Breast epithelium (tissue), 4 donors: ENCODE results near the gene P3H1. TPM values are rescaled to one million over a fixed set of nuclear protein-coding genes. Genes with fewer than 3 reads are reported as not detected.
A peak's percentile ranks its signal among the peaks of the same experiment; 100 is the strongest.

ENCODE experiments used
- DNase-seq, 2 donors: peaks; one replicate each; pipeline ENCODE4 v3.0.0-alpha.2; 2019; ENCODE audit warnings: low spot score in 2 of 2
- H3K27ac ChIP-seq, 2 donors: fragments of 200-600 bp; sonication (generic) in 1 of 2; one replicate each; pipeline ENCODE4 v1.5.1; 2016 to 2019; ENCODE audit warnings: mild to moderate bottlenecking in 1 of 2
- H3K27me3 ChIP-seq, 2 donors: fragments of 200-600 bp; sonication (generic) in 1 of 2; one replicate each; pipeline versions ENCODE4 v1.5.1 to v1.6.0; 2017 to 2019; ENCODE audit warnings: control low read depth in 1 of 2, mild to moderate bottlenecking in 1 of 2
- H3K36me3 ChIP-seq: fragments of 200-600 bp; one replicate; pipeline ENCODE4 v1.5.1; 2019
- H3K4me1 ChIP-seq, 2 donors: fragments of 200-600 bp; sonication (generic); one replicate each; pipeline ENCODE4 v1.5.1; 2016 to 2019; ENCODE audit warnings: control low read depth in 1 of 2
- H3K4me3 ChIP-seq, 3 donors: fragments of 200-600 bp; sonication (generic); 1 replicate in 2 of 3; 2 replicates in 1 of 3; pipeline ENCODE4 v1.5.1; 2016 to 2019; ENCODE audit warnings: mild to moderate bottlenecking in 3 of 3, moderate library complexity in 2 of 3
- H3K9me3 ChIP-seq, 2 donors: fragments of 200-600 bp; sonication (generic) in 1 of 2; one replicate each; pipeline ENCODE4 v1.5.1; 2016 to 2019; ENCODE audit warnings: control low read depth in 1 of 2
- POLR2A ChIP-seq: fragments of 450-650 bp; IDR thresholded peaks from one replicate; pipeline ENCODE4 v1.6.1; 2016; ENCODE audit warnings: antibody characterized with exemption, mild to moderate bottlenecking, moderate library complexity
- POLR2AphosphoS5 ChIP-seq, 3 donors: sonication (generic); formaldehyde crosslinking; IDR thresholded peaks; one replicate each; pipeline ENCODE4 v1.6.1; 2017; ENCODE audit warnings: antibody characterized with exemption in 3 of 3
- intact Hi-C: fragments of 100-400 bp; cut with DNase I; formaldehyde crosslinking; loops from one replicate; pipeline ENCODE4 v1.15.1; 2023; ENCODE audit warnings: low total_unique reads
- total RNA-seq, 3 donors: library from RNA; depleted of rRNA; stranded (reverse); fragments of >200 nt; gene quantifications; one replicate each; pipeline ENCODE4 v1.1.0, GENCODE V29; 2016
- TF ChIP-seq, protein P1 (sequence below), 3 donors: fragments of 450-650 bp; IDR thresholded peaks; one replicate each; pipeline ENCODE4 v1.5.1; 2016 to 2017; ENCODE audit warnings: antibody characterized with exemption in 3 of 3, mild to moderate bottlenecking in 3 of 3, moderate library complexity in 3 of 3

Gene P3H1
- total RNA-seq, 3 donors from 2014 or later = 23.1 to 34.9 (median 34.4) TPM

GRCh38 chr1:42745851-42746250, 21.0 kb downstream of the P3H1 start:
- Histone ChIP-seq H3K4me1 (no peaks in the 10 kb centered on the region), H3K9me3 (no peaks in the 10 kb centered on the region), H3K36me3 (no peaks in the 10 kb centered on the region), H3K27ac (no peak overlapping the region), H3K27me3 (no peaks in the 10 kb centered on the region), H3K4me3 (no peak overlapping the region)
- intact Hi-C loops = no loop called here
- no peak for TF ChIP-seq POLR2AphosphoS5 (IDR thresholded peaks at IDR 0.05)
- TF ChIP-seq, protein P1, sequence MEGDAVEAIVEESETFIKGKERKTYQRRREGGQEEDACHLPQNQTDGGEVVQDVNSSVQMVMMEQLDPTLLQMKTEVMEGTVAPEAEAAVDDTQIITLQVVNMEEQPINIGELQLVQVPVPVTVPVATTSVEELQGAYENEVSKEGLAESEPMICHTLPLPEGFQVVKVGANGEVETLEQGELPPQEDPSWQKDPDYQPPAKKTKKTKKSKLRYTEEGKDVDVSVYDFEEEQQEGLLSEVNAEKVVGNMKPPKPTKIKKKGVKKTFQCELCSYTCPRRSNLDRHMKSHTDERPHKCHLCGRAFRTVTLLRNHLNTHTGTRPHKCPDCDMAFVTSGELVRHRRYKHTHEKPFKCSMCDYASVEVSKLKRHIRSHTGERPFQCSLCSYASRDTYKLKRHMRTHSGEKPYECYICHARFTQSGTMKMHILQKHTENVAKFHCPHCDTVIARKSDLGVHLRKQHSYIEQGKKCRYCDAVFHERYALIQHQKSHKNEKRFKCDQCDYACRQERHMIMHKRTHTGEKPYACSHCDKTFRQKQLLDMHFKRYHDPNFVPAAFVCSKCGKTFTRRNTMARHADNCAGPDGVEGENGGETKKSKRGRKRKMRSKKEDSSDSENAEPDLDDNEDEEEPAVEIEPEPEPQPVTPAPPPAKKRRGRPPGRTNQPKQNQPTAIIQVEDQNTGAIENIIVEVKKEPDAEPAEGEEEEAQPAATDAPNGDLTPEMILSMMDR (IDR thresholded peaks at IDR 0.05) = no peak
- no peak for TF ChIP-seq POLR2A
- DNase-seq = no peak

DNA sequence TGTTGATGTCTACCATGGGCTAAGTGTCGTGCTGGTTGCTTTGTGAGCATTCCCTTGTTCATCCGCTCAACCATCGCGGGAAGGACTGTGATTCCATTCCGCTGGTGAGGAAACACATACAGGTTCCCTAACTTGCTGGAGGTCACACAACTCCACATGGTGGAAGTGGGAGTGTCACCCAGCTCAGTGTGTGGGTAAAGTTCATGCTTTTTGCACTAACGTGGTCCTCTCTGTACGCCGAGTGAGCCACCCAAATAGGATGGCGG, 22.7 kb downstream of the P3H1 start:
- Histone ChIP-seq H3K4me1 (no peaks in the 10 kb centered on the region), H3K27ac (peak overlapping the region in 1 of 2 donors; percentile 31), H3K9me3 (no peaks in the 10 kb centered on the region), H3K27me3 (no peaks in the 10 kb centered on the region), H3K36me3 (no peaks in the 10 kb centered on the region), H3K4me3 (no peak overlapping the region)
- intact Hi-C loops = no loop called here
- DNase-seq = no peak
- TF ChIP-seq, protein P1 (IDR thresholded peaks at IDR 0.05) = no peak
- no peak for TF ChIP-seq POLR2AphosphoS5 (IDR thresholded peaks at IDR 0.05)
- TF ChIP-seq POLR2A = no peak

- TF ChIP-seq, protein P1 (IDR thresholded peaks at IDR 0.05) = no peak
- TF ChIP-seq POLR2A (no peak), POLR2AphosphoS5 (IDR thresholded peaks at IDR 0.05) (no peak)
- peak in 1 of 2 donors; percentile 72 for DNase-seq
- Histone ChIP-seq H3K4me3 (no peak overlapping the region), H3K4me1 (no peaks in the 10 kb centered on the region), H3K27ac (peak overlapping the region; percentile 31 to 78), H3K36me3 (no peaks in the 10 kb centered on the region), H3K9me3 (no peaks in the 10 kb centered on the region), H3K27me3 (no peaks in the 10 kb centered on the region)
- intact Hi-C loops = no loop called here
Measured at GRCh38 chr1:42743317-42744147, 23.3 kb downstream of the P3H1 start.

DNA sequence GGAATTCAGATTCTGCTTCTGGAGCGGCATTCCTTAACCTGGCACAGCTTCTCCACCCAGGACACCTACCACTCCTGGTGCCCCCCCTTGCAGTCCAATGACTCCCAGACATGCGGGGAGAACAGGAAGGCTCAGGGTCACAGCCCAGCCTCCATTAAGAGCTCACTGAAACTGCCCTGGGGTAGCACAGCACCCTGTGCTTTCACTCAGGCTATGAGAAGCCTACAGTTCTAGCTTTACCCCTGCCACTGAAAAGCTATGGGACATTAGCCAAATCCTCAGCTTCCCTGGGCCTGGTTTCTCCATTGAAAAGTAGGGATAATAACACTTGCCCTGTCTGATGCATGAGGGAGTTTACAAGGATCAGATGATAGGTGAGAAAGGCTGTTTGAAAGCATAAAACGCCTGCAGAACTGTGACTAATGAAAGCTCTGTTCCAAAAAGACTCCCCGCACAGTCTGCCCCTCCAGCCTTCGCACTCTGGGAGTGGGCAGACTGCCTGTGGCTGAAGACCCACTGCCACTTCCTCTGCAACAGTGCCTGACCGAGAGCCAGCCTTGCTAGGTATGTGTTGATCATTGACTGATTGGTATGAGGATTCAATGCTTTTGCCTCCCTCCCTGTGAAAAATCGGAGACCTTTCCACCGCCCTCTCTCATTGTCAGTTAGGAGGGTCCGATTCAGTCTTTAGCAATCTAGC, 24.1 kb downstream of the P3H1 start:
- peak overlapping the region; percentile 31 to 78 for H3K27ac ChIP-seq
- H3K4me1 ChIP-seq = no peaks in the 10 kb centered on the region
- no peak for DNase-seq
- TF ChIP-seq, protein P1 (IDR thresholded peaks at IDR 0.05) = no peak
- TF ChIP-seq POLR2A (no peak), POLR2AphosphoS5 (IDR thresholded peaks at IDR 0.05) (no peak)
- intact Hi-C loops = no loop called here
- no peaks in the 10 kb centered on the region for H3K36me3 ChIP-seq
- H3K9me3 ChIP-seq = no peaks in the 10 kb centered on the region
- H3K27me3 ChIP-seq = no peaks in the 10 kb centered on the region
- no peak overlapping the region for H3K4me3 ChIP-seq

DNA sequence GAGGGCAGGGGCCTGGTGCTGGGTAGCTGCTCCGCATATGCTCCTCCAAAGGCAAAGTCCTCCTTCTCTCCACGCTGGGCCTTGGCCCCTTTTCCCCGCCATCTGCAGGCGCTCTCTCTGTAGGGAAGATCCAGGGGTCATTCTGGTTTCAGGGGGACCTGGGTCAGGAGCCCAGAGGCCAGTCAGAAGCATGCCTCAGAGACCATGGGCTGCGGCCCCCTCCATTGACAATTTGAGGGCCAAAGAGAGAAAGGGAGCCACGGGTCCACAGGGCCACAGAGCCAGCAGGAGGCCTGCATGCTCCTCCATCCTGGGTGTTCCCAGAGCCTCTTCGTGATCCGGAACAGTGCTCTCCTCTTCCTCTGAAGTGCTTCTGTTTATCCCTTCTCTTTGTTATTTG, 24.7 kb downstream of the P3H1 start:
- Histone ChIP-seq H3K4me1 (no peaks in the 10 kb centered on the region), H3K27me3 (no peaks in the 10 kb centered on the region), H3K4me3 (no peak overlapping the region), H3K36me3 (no peaks in the 10 kb centered on the region), H3K9me3 (no peaks in the 10 kb centered on the region), H3K27ac (peak overlapping the region; percentile 36 to 78)
- intact Hi-C loops = no loop called here
- no peak for DNase-seq
- TF ChIP-seq POLR2A (no peak), POLR2AphosphoS5 (IDR thresholded peaks at IDR 0.05) (no peak)
- TF ChIP-seq, protein P1 (IDR thresholded peaks at IDR 0.05) = no peak
